ENCODE measurements around the gene ACKR3. TPM values are rescaled to one million over a fixed set of nuclear protein-coding genes. Genes with fewer than 3 reads are reported as not detected.

The ACKR3 gene
- total RNA-seq, 1 donor from 2014 or later = 9.1 TPM

GRCh38 chr2:236545248-236545658, 24.4 kb upstream of the ACKR3 start:
- Histone ChIP-seq H3K4me1 (no peaks in the 10 kb centered on the region), H3K36me3 (no peaks in the 10 kb centered on the region), H3K9me3 (no peaks in the 10 kb centered on the region), H3K27me3 (no peaks in the 10 kb centered on the region), H3K4me3 (no peak overlapping the region), H3K27ac (no peak overlapping the region)
- DNase-seq (no peak), ATAC-seq (no peak)
- TF ChIP-seq CTCF (IDR thresholded peaks at IDR 0.05) = no peak
- intact Hi-C loops (cut with DNase I) = no loop called here

GRCh38 chr2:236545814-236546480, 23.7 kb upstream of the ACKR3 start:
- Histone ChIP-seq H3K9me3 (no peaks in the 10 kb centered on the region), H3K27ac (peak overlapping the region; percentile 37), H3K36me3 (no peaks in the 10 kb centered on the region), H3K4me3 (no peak overlapping the region), H3K4me1 (no peaks in the 10 kb centered on the region), H3K27me3 (no peaks in the 10 kb centered on the region)
- ATAC-seq = peak; percentile 40
- intact Hi-C loops (cut with DNase I) = no loop called here
- TF ChIP-seq CTCF (IDR thresholded peaks at IDR 0.05) = no peak
- no peak for DNase-seq

GRCh38 chr2:236546561-236547002, 23.0 kb upstream of the ACKR3 start:
- no peak overlapping the region for H3K4me3 ChIP-seq
- no peaks in the 10 kb centered on the region for H3K36me3 ChIP-seq
- H3K4me1 ChIP-seq = no peaks in the 10 kb centered on the region
- no peaks in the 10 kb centered on the region for H3K9me3 ChIP-seq
- H3K27me3 ChIP-seq = no peaks in the 10 kb centered on the region
- no peak for TF ChIP-seq CTCF (IDR thresholded peaks at IDR 0.05)
- intact Hi-C loops (cut with DNase I) = no loop called here
- H3K27ac ChIP-seq = peak overlapping the region; percentile 37
- peak; percentile 42 for ATAC-seq
- no peak for DNase-seq

GRCh38 chr2:236547725-236548124, 21.9 kb upstream of the ACKR3 start:
- intact Hi-C loops (cut with DNase I) = no loop called here

GRCh38 chr2:236548179-236548921, 21.3 kb upstream of the ACKR3 start:
- no peak for TF ChIP-seq CTCF (IDR thresholded peaks at IDR 0.05)
- no peak for DNase-seq
- Histone ChIP-seq H3K9me3 (no peaks in the 10 kb centered on the region), H3K4me1 (peaks cover 4% of the 10 kb centered on the region), H3K4me3 (no peak overlapping the region), H3K36me3 (no peaks in the 10 kb centered on the region), H3K27ac (no peak overlapping the region), H3K27me3 (no peaks in the 10 kb centered on the region)
- intact Hi-C loops (cut with DNase I) = no loop called here
- ATAC-seq = no peak

More at GRCh38 chr2:236547725-236548124, 21.9 kb upstream of the ACKR3 start:
- Histone ChIP-seq H3K27me3 (no peaks in the 10 kb centered on the region), H3K9me3 (no peaks in the 10 kb centered on the region), H3K27ac (no peak overlapping the region), H3K4me3 (no peak overlapping the region), H3K36me3 (no peaks in the 10 kb centered on the region), H3K4me1 (peaks cover 4% of the 10 kb centered on the region)
- no peak for TF ChIP-seq CTCF (IDR thresholded peaks at IDR 0.05)
- DNase-seq (no peak), ATAC-seq (no peak)
